NB4 (cell line): ENCODE results near the gene MAGI1.

Experiments
- DNase-seq: peaks from one replicate; pipeline ENCODE4 v3.0.0; 2010; ENCODE audit warnings: low read depth
- H3K4me3 ChIP-seq: one replicate; pipeline ENCODE4 v1.5.1; 2011; ENCODE audit warnings: mild to moderate bottlenecking, low read depth, low read length, moderate library complexity
- MYC ChIP-seq: IDR thresholded peaks from 2 replicates; pipeline ENCODE4 v1.6.1; 2011; ENCODE audit warnings: low read depth, low read length
- POLR2A ChIP-seq: IDR thresholded peaks from 2 replicates; pipeline ENCODE4 v1.6.1; 2011; ENCODE audit warnings: mild to moderate bottlenecking; ENCODE audit not compliant: insufficient read length; ENCODE audit errors: extremely low read depth
- TF ChIP-seq, protein P1 (sequence below): IDR thresholded peaks from one replicate; pipeline ENCODE4 v1.5.1; 2012; ENCODE audit warnings: low read depth, low read length
- TF ChIP-seq, protein P2 (sequence below): IDR thresholded peaks from 2 replicates; pipeline ENCODE4 v1.6.1; 2011; ENCODE audit warnings: low read depth, low read length

Gene MAGI1

GRCh38 chr3:65988411-65989180, 50.1 kb downstream of the MAGI1 start:
- TF ChIP-seq POLR2A (no peak), MYC (no peak)
- TF ChIP-seq, protein P1, sequence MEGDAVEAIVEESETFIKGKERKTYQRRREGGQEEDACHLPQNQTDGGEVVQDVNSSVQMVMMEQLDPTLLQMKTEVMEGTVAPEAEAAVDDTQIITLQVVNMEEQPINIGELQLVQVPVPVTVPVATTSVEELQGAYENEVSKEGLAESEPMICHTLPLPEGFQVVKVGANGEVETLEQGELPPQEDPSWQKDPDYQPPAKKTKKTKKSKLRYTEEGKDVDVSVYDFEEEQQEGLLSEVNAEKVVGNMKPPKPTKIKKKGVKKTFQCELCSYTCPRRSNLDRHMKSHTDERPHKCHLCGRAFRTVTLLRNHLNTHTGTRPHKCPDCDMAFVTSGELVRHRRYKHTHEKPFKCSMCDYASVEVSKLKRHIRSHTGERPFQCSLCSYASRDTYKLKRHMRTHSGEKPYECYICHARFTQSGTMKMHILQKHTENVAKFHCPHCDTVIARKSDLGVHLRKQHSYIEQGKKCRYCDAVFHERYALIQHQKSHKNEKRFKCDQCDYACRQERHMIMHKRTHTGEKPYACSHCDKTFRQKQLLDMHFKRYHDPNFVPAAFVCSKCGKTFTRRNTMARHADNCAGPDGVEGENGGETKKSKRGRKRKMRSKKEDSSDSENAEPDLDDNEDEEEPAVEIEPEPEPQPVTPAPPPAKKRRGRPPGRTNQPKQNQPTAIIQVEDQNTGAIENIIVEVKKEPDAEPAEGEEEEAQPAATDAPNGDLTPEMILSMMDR, result no peak
- TF ChIP-seq, protein P2, sequence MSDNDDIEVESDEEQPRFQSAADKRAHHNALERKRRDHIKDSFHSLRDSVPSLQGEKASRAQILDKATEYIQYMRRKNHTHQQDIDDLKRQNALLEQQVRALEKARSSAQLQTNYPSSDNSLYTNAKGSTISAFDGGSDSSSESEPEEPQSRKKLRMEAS, result no peak
- no peak overlapping the region for H3K4me3 ChIP-seq
- no peak for DNase-seq

GRCh38 chr3:65986285-65986684, 52.4 kb downstream of the MAGI1 start:
- TF ChIP-seq, protein P1, result no peak
- no peak for DNase-seq
- no peak overlapping the region for H3K4me3 ChIP-seq

- TF ChIP-seq MYC (no peak), POLR2A (no peak)
- TF ChIP-seq, protein P1, result no peak
- TF ChIP-seq, protein P2, result no peak
- H3K4me3 ChIP-seq, result no peak overlapping the region
- DNase-seq, result no peak
These were observed 53.7 kb downstream of the MAGI1 start for GRCh38 chr3:65984975-65985374.

DNA sequence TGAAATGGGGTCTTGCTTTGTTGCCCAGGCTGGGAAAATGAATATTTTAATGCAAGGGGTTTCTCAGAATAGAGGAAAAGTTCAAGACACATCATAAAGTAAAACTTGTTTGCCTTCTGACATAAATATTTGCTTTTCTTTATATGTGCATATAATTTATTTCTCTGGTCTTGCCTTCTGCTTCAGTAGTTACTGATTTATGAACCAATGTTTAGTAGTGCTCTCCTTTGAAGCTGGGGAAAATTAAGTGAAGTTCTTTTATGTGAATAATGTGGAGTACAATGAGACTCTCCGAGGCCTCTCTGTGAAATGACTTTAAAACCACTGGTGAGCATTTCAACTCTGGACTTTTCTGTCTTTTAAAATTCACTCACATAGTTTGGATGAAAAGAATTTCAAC, 55.6 kb downstream of the MAGI1 start:
- no peak for TF ChIP-seq POLR2A
- TF ChIP-seq, protein P2, result no peak
- H3K4me3 ChIP-seq, result no peak overlapping the region
- no peak for DNase-seq

DNA sequence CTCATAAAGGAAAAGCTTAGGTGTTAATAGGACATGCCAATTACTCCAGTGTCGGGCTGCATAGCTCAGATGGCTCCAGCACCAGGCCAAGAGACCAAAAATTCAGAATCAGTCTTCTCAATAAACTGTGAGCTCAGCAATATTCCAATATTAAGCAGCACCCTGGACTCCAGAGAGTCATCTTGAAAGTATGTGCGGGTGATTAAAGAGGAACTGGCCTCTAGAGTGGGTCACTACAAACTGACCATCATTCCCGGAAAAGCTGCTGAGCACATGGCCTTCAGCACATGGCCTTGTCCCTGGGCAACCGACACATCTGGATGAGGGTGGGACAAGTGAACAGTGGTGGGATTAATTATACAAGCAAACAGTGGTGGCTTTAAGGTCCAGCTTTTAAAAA, 59.0 kb downstream of the MAGI1 start:
- DNase-seq, result no peak
- H3K4me3 ChIP-seq, result no peak overlapping the region
- TF ChIP-seq MYC (no peak), POLR2A (no peak)
- TF ChIP-seq, protein P2, result no peak
- TF ChIP-seq, protein P1, result no peak

- no peak overlapping the region for H3K4me3 ChIP-seq
- no peak for TF ChIP-seq POLR2A
- TF ChIP-seq, protein P2, result no peak
- TF ChIP-seq, protein P1, result no peak
- no peak for TF ChIP-seq MYC
- DNase-seq, result no peak
These were observed 59.6 kb downstream of the MAGI1 start for GRCh38 chr3:65979162-65979561.
